Measurements from ENCODE around the gene KDM5A.

DNA sequence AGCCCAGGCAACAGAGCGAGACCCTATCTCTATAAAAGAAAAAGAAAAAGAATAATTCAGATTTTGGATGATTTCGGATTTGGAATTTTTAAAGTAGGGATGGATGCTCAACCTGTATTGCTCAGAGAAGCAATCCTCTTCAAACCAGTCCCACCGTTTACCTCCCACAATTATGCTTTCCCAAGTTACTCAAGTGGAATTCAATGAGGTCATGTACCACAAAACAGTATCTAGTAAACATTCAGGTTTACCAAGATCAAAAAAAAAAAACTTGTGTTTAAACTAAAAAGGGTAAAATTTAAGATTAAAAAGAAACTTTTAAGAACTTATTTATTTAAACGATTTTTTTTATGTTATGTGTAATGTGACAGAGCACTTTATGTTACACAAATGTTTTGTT, 2.5 kb downstream of the KDM5A start:
- TF ChIP-seq, protein P1, sequence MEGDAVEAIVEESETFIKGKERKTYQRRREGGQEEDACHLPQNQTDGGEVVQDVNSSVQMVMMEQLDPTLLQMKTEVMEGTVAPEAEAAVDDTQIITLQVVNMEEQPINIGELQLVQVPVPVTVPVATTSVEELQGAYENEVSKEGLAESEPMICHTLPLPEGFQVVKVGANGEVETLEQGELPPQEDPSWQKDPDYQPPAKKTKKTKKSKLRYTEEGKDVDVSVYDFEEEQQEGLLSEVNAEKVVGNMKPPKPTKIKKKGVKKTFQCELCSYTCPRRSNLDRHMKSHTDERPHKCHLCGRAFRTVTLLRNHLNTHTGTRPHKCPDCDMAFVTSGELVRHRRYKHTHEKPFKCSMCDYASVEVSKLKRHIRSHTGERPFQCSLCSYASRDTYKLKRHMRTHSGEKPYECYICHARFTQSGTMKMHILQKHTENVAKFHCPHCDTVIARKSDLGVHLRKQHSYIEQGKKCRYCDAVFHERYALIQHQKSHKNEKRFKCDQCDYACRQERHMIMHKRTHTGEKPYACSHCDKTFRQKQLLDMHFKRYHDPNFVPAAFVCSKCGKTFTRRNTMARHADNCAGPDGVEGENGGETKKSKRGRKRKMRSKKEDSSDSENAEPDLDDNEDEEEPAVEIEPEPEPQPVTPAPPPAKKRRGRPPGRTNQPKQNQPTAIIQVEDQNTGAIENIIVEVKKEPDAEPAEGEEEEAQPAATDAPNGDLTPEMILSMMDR (IDR thresholded peaks at IDR 0.05): no peak
- no peak for TF ChIP-seq POLR2A (IDR thresholded peaks at IDR 0.05)
